H1 (cell line): ENCODE data around the gene CD7. TPM values are rescaled to one million over a fixed set of nuclear protein-coding genes. Genes with fewer than 3 reads are reported as not detected.

Experiments
- CHD1 ChIP-seq: IDR thresholded peaks from 2 replicates; pipeline ENCODE4 v1.6.1; 2012; ENCODE audit warnings: low read depth, low read length, improper control_type of control experiment
- EGR1 ChIP-seq: IDR thresholded peaks from 2 replicates; pipeline ENCODE4 v1.6.1; 2011; ENCODE audit warnings: low read depth, low read length, borderline replicate concordance
- HDAC6 ChIP-seq: IDR thresholded peaks from one replicate; pipeline ENCODE4 v1.7.1; 2012; ENCODE audit warnings: low read depth, mild to moderate bottlenecking, inconsistent platforms, low read length, moderate library complexity
- RAD21 ChIP-seq, 2 experiments: IDR thresholded peaks in 1 of 2; conservative IDR thresholded peaks in 1 of 2; 2 replicates each; pipeline ENCODE4 v1.6.1; 2011; ENCODE audit warnings: low read depth in 2 of 2, low read length in 2 of 2, improper control_type of control experiment in 1 of 2, inconsistent platforms in 1 of 2, mild to moderate bottlenecking in 1 of 2, moderate library complexity in 1 of 2
- RBBP5 ChIP-seq: IDR thresholded peaks from 2 replicates; pipeline ENCODE4 v1.7.1; 2012; ENCODE audit warnings: low read depth, mild to moderate bottlenecking, inconsistent platforms, low read length, moderate library complexity, borderline replicate concordance
- SIX5 ChIP-seq: IDR thresholded peaks from 2 replicates; pipeline ENCODE4 v1.6.1; 2011; ENCODE audit warnings: mild to moderate bottlenecking, low read depth, low read length
- SP4 ChIP-seq: IDR thresholded peaks from 2 replicates; pipeline ENCODE4 v1.6.1; 2012; ENCODE audit warnings: low read length, inconsistent platforms
- SRF ChIP-seq: IDR thresholded peaks from 2 replicates; pipeline ENCODE4 v1.6.1; 2011; ENCODE audit warnings: mild to moderate bottlenecking, low read depth, low read length, moderate library complexity
- TCF12 ChIP-seq: IDR thresholded peaks from 2 replicates; pipeline ENCODE4 v1.6.1; 2011; ENCODE audit warnings: low read depth, mild to moderate bottlenecking, low read length
- YY1 ChIP-seq: IDR thresholded peaks from 2 replicates; pipeline ENCODE4 v1.6.1; 2011; ENCODE audit warnings: low read depth, mild to moderate bottlenecking, low read length
- polyA plus RNA-seq, 7 experiments: library from polyadenylated mRNA; depleted of rRNA in 3 of 7; stranded (reverse) in 5 of 7; unstranded in 2 of 7; fragments of >200 nt in 5 of 7; fragments of 200-250 nt in 2 of 7; gene quantifications; 1 replicate in 5 of 7; 2 replicates in 1 of 7; 4 replicates in 1 of 7; pipeline versions ENCODE4 v1.2.1 to v1.2.3, GENCODE V29; 2011 to 2013; ENCODE audit warnings: missing spikeins in 2 of 7, mixed read lengths in 2 of 7
- total RNA-seq: library from RNA; stranded (reverse); fragmentation: NEBNext Ultra II Directional; extraction: Animal tissue kit (Norgen Biotek cat#: 25700); gene quantifications from 2 replicates; pipeline ENCODE4 v1.2.1, GENCODE V29; 2021
- TF ChIP-seq, protein P1 (sequence below): fragments of 300-600 bp; sonication (generic); IDR thresholded peaks from 2 replicates; pipeline ENCODE4 v1.7.1; 2012; ENCODE audit warnings: low read length, moderate library complexity, mild to moderate bottlenecking, inconsistent platforms; ENCODE audit not compliant: insufficient replicate concordance

CD7 gene
- total and polyA plus RNA-seq, 2 of the 8 experiments (the other 6 are each of a cell fraction or from before 2014, with no cell fraction given): 0.83 to 0.86 TPM

DNA sequence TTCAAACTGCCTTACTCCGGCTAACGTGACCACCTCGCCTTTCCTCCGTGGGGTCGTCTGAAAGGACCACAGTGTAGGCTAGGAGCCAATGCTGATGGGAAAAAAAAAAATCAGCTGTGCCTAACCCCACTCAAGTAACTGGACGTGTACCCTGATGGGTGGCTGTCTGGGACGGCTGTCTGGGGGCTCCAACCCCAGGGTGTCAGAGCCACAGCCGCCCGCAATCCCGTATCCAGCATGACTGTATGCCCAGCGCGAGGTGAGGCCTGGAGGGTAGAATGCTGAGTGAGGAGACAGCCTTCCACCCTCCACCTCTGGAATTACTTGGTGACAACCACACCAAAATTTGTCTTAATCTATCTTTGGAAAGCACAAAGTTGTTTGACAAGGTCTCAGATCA lies 46.8 kb downstream of the CD7 start (continued):
- TF ChIP-seq, protein P1, sequence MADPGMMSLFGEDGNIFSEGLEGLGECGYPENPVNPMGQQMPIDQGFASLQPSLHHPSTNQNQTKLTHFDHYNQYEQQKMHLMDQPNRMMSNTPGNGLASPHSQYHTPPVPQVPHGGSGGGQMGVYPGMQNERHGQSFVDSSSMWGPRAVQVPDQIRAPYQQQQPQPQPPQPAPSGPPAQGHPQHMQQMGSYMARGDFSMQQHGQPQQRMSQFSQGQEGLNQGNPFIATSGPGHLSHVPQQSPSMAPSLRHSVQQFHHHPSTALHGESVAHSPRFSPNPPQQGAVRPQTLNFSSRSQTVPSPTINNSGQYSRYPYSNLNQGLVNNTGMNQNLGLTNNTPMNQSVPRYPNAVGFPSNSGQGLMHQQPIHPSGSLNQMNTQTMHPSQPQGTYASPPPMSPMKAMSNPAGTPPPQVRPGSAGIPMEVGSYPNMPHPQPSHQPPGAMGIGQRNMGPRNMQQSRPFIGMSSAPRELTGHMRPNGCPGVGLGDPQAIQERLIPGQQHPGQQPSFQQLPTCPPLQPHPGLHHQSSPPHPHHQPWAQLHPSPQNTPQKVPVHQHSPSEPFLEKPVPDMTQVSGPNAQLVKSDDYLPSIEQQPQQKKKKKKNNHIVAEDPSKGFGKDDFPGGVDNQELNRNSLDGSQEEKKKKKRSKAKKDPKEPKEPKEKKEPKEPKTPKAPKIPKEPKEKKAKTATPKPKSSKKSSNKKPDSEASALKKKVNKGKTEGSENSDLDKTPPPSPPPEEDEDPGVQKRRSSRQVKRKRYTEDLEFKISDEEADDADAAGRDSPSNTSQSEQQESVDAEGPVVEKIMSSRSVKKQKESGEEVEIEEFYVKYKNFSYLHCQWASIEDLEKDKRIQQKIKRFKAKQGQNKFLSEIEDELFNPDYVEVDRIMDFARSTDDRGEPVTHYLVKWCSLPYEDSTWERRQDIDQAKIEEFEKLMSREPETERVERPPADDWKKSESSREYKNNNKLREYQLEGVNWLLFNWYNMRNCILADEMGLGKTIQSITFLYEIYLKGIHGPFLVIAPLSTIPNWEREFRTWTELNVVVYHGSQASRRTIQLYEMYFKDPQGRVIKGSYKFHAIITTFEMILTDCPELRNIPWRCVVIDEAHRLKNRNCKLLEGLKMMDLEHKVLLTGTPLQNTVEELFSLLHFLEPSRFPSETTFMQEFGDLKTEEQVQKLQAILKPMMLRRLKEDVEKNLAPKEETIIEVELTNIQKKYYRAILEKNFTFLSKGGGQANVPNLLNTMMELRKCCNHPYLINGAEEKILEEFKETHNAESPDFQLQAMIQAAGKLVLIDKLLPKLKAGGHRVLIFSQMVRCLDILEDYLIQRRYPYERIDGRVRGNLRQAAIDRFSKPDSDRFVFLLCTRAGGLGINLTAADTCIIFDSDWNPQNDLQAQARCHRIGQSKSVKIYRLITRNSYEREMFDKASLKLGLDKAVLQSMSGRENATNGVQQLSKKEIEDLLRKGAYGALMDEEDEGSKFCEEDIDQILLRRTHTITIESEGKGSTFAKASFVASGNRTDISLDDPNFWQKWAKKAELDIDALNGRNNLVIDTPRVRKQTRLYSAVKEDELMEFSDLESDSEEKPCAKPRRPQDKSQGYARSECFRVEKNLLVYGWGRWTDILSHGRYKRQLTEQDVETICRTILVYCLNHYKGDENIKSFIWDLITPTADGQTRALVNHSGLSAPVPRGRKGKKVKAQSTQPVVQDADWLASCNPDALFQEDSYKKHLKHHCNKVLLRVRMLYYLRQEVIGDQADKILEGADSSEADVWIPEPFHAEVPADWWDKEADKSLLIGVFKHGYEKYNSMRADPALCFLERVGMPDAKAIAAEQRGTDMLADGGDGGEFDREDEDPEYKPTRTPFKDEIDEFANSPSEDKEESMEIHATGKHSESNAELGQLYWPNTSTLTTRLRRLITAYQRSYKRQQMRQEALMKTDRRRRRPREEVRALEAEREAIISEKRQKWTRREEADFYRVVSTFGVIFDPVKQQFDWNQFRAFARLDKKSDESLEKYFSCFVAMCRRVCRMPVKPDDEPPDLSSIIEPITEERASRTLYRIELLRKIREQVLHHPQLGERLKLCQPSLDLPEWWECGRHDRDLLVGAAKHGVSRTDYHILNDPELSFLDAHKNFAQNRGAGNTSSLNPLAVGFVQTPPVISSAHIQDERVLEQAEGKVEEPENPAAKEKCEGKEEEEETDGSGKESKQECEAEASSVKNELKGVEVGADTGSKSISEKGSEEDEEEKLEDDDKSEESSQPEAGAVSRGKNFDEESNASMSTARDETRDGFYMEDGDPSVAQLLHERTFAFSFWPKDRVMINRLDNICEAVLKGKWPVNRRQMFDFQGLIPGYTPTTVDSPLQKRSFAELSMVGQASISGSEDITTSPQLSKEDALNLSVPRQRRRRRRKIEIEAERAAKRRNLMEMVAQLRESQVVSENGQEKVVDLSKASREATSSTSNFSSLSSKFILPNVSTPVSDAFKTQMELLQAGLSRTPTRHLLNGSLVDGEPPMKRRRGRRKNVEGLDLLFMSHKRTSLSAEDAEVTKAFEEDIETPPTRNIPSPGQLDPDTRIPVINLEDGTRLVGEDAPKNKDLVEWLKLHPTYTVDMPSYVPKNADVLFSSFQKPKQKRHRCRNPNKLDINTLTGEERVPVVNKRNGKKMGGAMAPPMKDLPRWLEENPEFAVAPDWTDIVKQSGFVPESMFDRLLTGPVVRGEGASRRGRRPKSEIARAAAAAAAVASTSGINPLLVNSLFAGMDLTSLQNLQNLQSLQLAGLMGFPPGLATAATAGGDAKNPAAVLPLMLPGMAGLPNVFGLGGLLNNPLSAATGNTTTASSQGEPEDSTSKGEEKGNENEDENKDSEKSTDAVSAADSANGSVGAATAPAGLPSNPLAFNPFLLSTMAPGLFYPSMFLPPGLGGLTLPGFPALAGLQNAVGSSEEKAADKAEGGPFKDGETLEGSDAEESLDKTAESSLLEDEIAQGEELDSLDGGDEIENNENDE: no peak
- TF ChIP-seq RBBP5 (no peak), SIX5 (no peak), EGR1 (no peak), HDAC6 (no peak), TCF12 (no peak), CHD1 (no peak), YY1 (no peak), RAD21 (IDR thresholded peaks at IDR 0.05 in 1 of 2, conservative IDR thresholded peaks at IDR 0.05 in 1 of 2; ENCODE audit: low read depth in 2 of 2, low read length in 2 of 2) (no peak), SP4 (no peak), SRF (no peak)
